GM19043 (cell line): ENCODE data around the gene SPDEF.

ENCODE experiments used
- ATAC-seq: cut with Tn5 transposase; IDR thresholded peaks from one replicate; pipeline ENCODE4 v1.9.1; 2021; ENCODE audit warnings: low read depth; ENCODE audit not compliant: unreplicated experiment

The SPDEF gene

DNA sequence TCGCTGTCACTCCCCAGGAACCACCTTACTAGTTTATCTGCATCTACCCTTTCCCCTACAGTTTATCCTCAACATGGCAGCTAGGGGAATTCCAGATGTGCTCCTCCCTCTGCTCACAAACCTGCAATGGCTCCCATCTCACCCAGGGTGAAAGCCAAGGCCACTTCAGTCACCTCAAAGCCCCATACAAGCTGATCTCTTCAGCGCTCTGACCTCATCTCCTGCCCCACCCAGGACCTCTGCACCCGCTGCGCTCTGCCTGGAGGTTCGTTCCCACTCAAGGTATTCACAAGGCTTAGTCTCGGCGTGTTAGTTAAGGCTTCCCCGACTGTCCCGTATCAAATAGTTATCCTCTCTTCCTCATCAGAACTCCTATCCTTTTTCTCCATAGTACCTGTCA, 28.6 kb upstream of the SPDEF start:
- no peak for ATAC-seq

GRCh38 chr6:34583861-34584604, 27.9 kb upstream of the SPDEF start:
- no peak for ATAC-seq

DNA sequence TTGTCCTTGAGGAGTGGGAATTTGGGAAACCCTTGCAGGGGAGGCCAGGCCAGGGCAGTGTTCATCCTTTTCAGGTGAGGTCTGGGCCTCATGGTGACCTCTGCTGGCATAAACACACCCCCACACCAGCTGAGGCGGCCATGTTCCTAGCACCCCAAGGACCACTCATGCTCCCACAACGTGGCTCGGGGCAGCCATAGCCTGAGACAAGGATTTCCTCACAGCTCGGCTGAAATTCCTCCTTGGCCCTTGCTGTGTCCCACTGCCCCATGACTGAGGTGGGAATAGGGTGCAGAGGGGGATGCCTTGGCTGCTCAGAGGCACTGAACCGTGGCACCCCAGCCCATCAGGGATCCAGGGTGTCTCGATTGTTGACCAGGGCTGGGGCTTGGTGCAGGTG, 27.3 kb upstream of the SPDEF start:
- no peak for ATAC-seq

- no peak for ATAC-seq
Measured at GRCh38 chr6:34581561-34581920, 25.4 kb upstream of the SPDEF start.

DNA sequence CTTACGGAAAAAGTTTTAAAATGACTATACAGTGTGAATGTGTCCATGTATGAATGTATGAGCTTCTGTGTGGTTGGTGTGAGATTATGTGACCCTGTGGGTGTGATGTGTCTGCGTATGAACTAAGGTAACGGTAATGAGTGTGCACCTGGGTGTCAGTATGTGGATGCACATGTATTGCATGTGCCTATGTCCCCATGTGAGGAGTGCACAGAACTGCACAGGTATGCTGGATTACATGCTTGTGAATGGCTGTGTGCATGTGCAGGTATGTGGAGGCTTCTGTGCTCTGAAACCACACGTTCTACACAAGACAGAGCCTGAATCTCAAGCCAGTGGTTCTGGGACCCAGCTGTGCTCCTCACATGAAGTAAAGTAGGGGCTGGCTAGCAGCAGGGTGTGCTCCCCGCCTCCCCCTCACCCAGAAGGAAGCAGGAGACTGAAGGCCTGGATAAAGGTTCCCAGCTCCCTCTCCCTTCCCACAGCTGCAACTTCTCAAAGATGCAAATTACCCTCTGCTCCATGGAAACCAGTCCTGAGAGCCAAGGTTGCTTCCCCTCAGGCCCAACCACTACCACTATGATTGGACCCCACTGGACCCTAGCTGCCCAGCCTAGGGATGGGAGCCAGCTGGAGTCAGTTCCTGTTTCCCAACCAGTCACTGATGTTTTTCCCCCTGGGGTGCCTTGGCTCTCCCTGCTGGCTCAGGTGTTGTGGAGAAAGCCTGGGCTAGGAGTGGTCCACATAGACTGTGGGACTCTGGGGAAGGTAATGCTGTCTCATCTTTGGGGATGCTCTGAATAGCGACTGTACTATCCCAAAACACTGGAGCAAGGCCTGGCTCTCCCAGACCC, 24.8 kb upstream of the SPDEF start:
- no peak for ATAC-seq

GRCh38 chr6:34578445-34579262, 22.5 kb upstream of the SPDEF start:
- no peak for ATAC-seq

DNA sequence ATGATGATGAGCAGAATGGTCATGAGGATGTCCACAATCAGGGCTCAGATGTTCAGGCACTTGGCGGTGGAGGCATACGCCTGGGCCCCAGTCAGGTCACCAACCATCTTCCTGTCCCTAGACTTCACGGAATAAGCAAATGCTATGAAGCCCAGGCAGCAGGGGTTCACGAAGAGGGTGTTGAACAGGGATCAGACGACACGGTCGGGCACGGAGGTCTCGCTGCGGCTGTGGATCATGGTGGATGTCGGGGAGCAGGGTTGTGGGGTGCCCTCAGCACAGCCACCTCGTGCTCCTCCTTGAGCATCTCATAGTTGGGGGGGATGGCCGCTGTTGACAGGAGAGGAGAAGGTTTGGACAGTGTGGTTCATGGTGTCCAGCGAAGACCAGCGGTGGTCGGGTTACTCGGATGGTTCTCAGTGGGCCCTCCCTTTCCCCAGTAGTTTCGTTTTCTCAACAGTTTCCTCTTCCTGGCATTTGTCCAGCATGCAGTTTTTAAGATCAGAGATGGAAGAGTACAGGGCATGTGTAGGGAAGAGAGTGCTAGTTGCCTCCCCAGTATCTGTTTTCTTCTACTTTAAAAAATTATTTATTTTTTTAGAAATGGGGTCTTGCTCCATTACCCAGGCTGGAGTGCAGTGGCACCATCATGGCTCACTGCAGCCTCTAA, 20.3 kb upstream of the SPDEF start:
- ATAC-seq = no peak

GRCh38 chr6:34575326-34575725, 19.2 kb upstream of the SPDEF start:
- no peak for ATAC-seq

GRCh38 chr6:34574647-34575293, 18.6 kb upstream of the SPDEF start:
- ATAC-seq = no peak

GRCh38 chr6:34573567-34574183, 17.5 kb upstream of the SPDEF start:
- no peak for ATAC-seq

- ATAC-seq = no peak
Measured at GRCh38 chr6:34572585-34572984, 16.5 kb upstream of the SPDEF start.

GRCh38 chr6:34572021-34572420, 15.9 kb upstream of the SPDEF start:
- no peak for ATAC-seq

DNA sequence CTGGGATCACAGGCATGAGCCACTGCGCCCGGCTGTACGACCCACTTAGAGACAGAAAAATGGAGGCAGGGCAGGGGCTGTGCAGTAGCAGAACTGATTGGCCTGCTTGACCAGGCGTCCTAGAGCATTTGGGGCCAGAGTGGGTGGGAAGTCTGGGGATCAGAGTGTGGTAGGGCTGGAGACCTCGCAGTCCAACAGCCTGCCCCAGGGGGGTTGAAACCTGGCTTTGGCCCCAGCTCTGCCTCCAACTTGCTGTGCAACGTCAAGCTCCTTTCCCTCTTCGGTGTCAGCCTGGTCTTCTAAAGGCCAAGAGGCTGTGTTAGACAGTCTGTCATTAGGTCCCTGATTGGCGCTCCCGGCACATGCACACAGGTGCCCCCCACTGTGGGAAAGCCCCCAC, 15.3 kb upstream of the SPDEF start:
- no peak for ATAC-seq

- no peak for ATAC-seq
Measured at GRCh38 chr6:34570066-34570833, 14.1 kb upstream of the SPDEF start.

DNA sequence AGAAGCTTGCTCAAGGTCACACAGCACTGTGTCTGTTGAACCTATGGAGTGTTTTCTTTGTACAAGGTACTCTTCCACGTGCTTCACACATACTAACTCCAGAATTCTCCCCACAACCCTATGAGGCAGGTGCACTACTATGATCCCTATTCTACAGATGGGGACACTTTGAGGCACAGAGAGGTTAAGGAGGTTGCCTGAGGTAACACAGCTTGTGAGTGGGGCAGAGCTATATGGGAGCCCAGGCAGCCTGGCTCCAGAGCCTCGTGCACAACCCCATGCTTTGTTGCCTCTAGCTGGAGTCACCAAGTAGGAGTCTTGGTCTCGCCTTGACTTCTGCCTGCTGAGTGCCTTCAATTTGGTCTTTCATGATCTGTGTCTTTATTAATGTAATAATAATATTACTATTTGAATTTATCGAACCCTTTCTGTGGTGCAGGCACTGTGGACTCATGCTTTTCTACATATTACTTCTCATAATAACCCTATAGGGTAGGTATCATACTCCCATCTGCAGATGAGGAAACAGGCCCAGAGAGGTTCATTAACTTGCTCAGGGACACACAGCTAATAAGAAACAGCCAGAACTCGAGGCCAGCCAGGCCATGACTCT, 13.3 kb upstream of the SPDEF start:
- no peak for ATAC-seq

GRCh38 chr6:34568341-34569201, 12.4 kb upstream of the SPDEF start:
- ATAC-seq = no peak

GRCh38 chr6:34566830-34567546, 10.9 kb upstream of the SPDEF start:
- ATAC-seq = no peak
